IMR-90 (cell line): ENCODE results near the gene ZFP36L1. TPM values are rescaled to one million over a fixed set of nuclear protein-coding genes. Genes with fewer than 3 reads are reported as not detected.

ENCODE experiments used
- ATAC-seq: fragments of 200-7000 bp; cut with Tn5 transposase; 2 replicates; pipeline ENCODE4 v1.9.1; 2020; ENCODE audit warnings: low read depth, mild to moderate bottlenecking, moderate library complexity
- BruUV-seq: library from RNA; stranded (reverse); fragments of 400-500 nt; replicated peaks from 2 replicates; lab custom pipeline; 2021; lab: Mats Ljungman, UMichigan
- CTCF ChIA-PET: fragments of 300-600 bp; formaldehyde crosslinking; extraction: SDS; loops from one replicate; lab custom pipeline; 2021; ENCODE audit warnings: antibody characterized with exemption; lab: Yijun Ruan, JAX
- POLR2A ChIA-PET: fragments of 300-600 bp; sonication (Branson Sonifier 250); formaldehyde crosslinking; loops from one replicate; lab custom pipeline; 2022; ENCODE audit warnings: antibody characterized with exemption; ENCODE audit not compliant: unreplicated experiment; lab: Charles Lee
- DNase-seq: peaks from one replicate; pipeline ENCODE4 v3.0.0; 2013
- H2AFZ ChIP-seq: replicated peaks from 2 replicates; pipeline ENCODE3; 2013; ENCODE audit warnings: low read length, mild to moderate bottlenecking; ENCODE audit not compliant: poor library complexity
- H2AK5ac ChIP-seq: 2 replicates; pipeline ENCODE4 v1.6.1; 2013; ENCODE audit warnings: low read depth, low read length, inconsistent platforms
- H2AK9ac ChIP-seq: replicated peaks from 2 replicates; pipeline ENCODE3; 2013; ENCODE audit warnings: mild to moderate bottlenecking, low read depth, low read length, moderate library complexity; ENCODE audit not compliant: poor library complexity
- H2BK120ac ChIP-seq: 2 replicates; pipeline ENCODE4 v1.6.1; 2013; ENCODE audit warnings: low read depth, low read length, inconsistent platforms
- H2BK15ac ChIP-seq: 3 replicates; pipeline ENCODE4 v1.6.1; 2013; ENCODE audit warnings: low read depth, low read length, inconsistent platforms
- H2BK20ac ChIP-seq: 2 replicates; pipeline ENCODE4 v1.6.1; 2013; ENCODE audit warnings: low read depth, mild to moderate bottlenecking, inconsistent platforms, low read length, moderate library complexity
- H2BK5ac ChIP-seq: 2 replicates; pipeline ENCODE4 v1.6.1; 2013; ENCODE audit warnings: mild to moderate bottlenecking, low read depth, low read length, inconsistent platforms; ENCODE audit not compliant: poor library complexity, severe bottlenecking
- H3K14ac ChIP-seq: replicated peaks from 2 replicates; pipeline ENCODE4 v1.6.1; 2013; ENCODE audit warnings: low read depth, low read length, inconsistent platforms
- H3K18ac ChIP-seq: 2 replicates; pipeline ENCODE4 v1.6.1; 2013; ENCODE audit warnings: low read depth, low read length, control low read depth
- H3K23ac ChIP-seq: 2 replicates; pipeline ENCODE4 v1.6.1; 2013; ENCODE audit warnings: low read depth, low read length, inconsistent platforms
- H3K27ac ChIP-seq: 2 replicates; pipeline ENCODE4 v1.5.1; 2013; ENCODE audit warnings: mild to moderate bottlenecking, control low read depth, low read length; ENCODE audit not compliant: insufficient read depth
- H3K27me3 ChIP-seq: 2 replicates; pipeline ENCODE4 v1.6.1; 2013; ENCODE audit warnings: low read length; ENCODE audit not compliant: control insufficient read depth, insufficient read depth
- H3K36me3 ChIP-seq: 2 replicates; pipeline ENCODE4 v1.6.1; 2013; ENCODE audit warnings: low read length, mixed read lengths; ENCODE audit not compliant: control insufficient read depth, insufficient read depth
- H3K4ac ChIP-seq: 2 replicates; pipeline ENCODE4 v1.6.1; 2013; ENCODE audit warnings: low read depth, low read length, inconsistent platforms
- H3K4me1 ChIP-seq: 2 replicates; pipeline ENCODE4 v1.6.1; 2013; ENCODE audit warnings: low read length, mixed read lengths; ENCODE audit not compliant: control insufficient read depth, insufficient read depth
- H3K4me2 ChIP-seq: 2 replicates; pipeline ENCODE4 v1.6.1; 2013; ENCODE audit warnings: low read depth, mild to moderate bottlenecking, control low read depth, low read length, moderate library complexity
- H3K4me3 ChIP-seq: 2 replicates; pipeline ENCODE4 v1.5.1; 2013; ENCODE audit warnings: low read depth, mild to moderate bottlenecking, control low read depth, low read length, moderate library complexity; ENCODE audit not compliant: insufficient read depth
- H3K56ac ChIP-seq: 2 replicates; pipeline ENCODE4 v1.6.1; 2013; ENCODE audit warnings: low read length, inconsistent platforms; ENCODE audit not compliant: insufficient read depth; ENCODE audit errors: extremely low read depth
- H3K79me1 ChIP-seq, 2 experiments: 2 replicates each; pipeline ENCODE4 v1.6.1; 2013; ENCODE audit warnings: low read length in 2 of 2, inconsistent platforms in 1 of 2, low read depth in 1 of 2
- H3K9ac ChIP-seq: 2 replicates; pipeline ENCODE4 v1.6.1; 2013; ENCODE audit warnings: low read depth, low read length, control low read depth
- H3K9me1 ChIP-seq: 2 replicates; pipeline ENCODE4 v1.6.1; 2013; ENCODE audit warnings: low read length, inconsistent platforms; ENCODE audit not compliant: insufficient read depth
- H3K9me3 ChIP-seq: 2 replicates; pipeline ENCODE4 v1.6.1; 2013; ENCODE audit warnings: low read length; ENCODE audit not compliant: control insufficient read depth, insufficient read depth
- H4K20me1 ChIP-seq: 2 replicates; pipeline ENCODE4 v1.6.1; 2013; ENCODE audit warnings: low read length, inconsistent platforms; ENCODE audit not compliant: insufficient read depth
- H4K5ac ChIP-seq: 2 replicates; pipeline ENCODE4 v1.6.1; 2013; ENCODE audit warnings: mild to moderate bottlenecking, low read depth, low read length, control low read depth
- H4K8ac ChIP-seq, 2 experiments: 2 replicates each; pipeline ENCODE4 v1.6.1; 2013; ENCODE audit warnings: low read depth in 2 of 2, low read length in 2 of 2, control low read depth in 1 of 2, inconsistent platforms in 1 of 2
- H4K91ac ChIP-seq: 2 replicates; pipeline ENCODE4 v1.6.1; 2013; ENCODE audit warnings: low read depth, low read length, inconsistent platforms; ENCODE audit not compliant: insufficient read depth
- BHLHE40 ChIP-seq: fragments of 150-350 bp; IDR thresholded peaks from 2 replicates; pipeline ENCODE4 v1.6.1; 2016; ENCODE audit warnings: mild to moderate bottlenecking, low read depth, low read length
- CHD1 ChIP-seq: IDR thresholded peaks from 2 replicates; pipeline ENCODE4 v1.6.1; 2012; ENCODE audit warnings: low read depth, low read length, improper control_type of control experiment
- CTCF ChIP-seq: conservative IDR thresholded peaks from 2 replicates; pipeline ENCODE4 v1.5.1; 2012; ENCODE audit warnings: mild to moderate bottlenecking, low read depth, low read length, improper control_type of control experiment
- ELK1 ChIP-seq: fragments of 150-350 bp; IDR thresholded peaks from 2 replicates; pipeline ENCODE4 v1.6.1; 2016; ENCODE audit warnings: low read depth, mild to moderate bottlenecking, low read length, moderate library complexity, borderline replicate concordance
- MAZ ChIP-seq: IDR thresholded peaks from 2 replicates; pipeline ENCODE4 v1.6.1; 2012; ENCODE audit warnings: low read depth, mild to moderate bottlenecking, low read length, improper control_type of control experiment, moderate library complexity, borderline replicate concordance
- MXI1 ChIP-seq: IDR thresholded peaks from 2 replicates; pipeline ENCODE4 v1.6.1; 2012; ENCODE audit warnings: low read depth, mild to moderate bottlenecking, low read length, moderate library complexity, borderline replicate concordance
- NFE2L2 ChIP-seq: fragments of 150-350 bp; IDR thresholded peaks from 2 replicates; pipeline ENCODE4 v1.6.1; 2016; ENCODE audit warnings: low read depth, mild to moderate bottlenecking, low read length
- RAD21 ChIP-seq: IDR thresholded peaks from 2 replicates; pipeline ENCODE4 v1.6.1; 2012; ENCODE audit warnings: low read length, improper control_type of control experiment
- RCOR1 ChIP-seq: IDR thresholded peaks from 2 replicates; pipeline ENCODE4 v1.6.1; 2012; ENCODE audit warnings: mild to moderate bottlenecking, low read length, improper control_type of control experiment; ENCODE audit not compliant: insufficient replicate concordance
- RFX5 ChIP-seq: IDR thresholded peaks from 2 replicates; pipeline ENCODE4 v1.8.0; 2012; ENCODE audit warnings: low read depth, mild to moderate bottlenecking, low read length, moderate library complexity
- SMC3 ChIP-seq: fragments of 150-350 bp; IDR thresholded peaks from 2 replicates; pipeline ENCODE4 v1.6.1; 2016; ENCODE audit warnings: low read depth, mild to moderate bottlenecking, antibody characterized with exemption, low read length, moderate library complexity
- USF2 ChIP-seq: fragments of 150-350 bp; IDR thresholded peaks from 2 replicates; pipeline ENCODE4 v1.6.1; 2017; ENCODE audit warnings: mild to moderate bottlenecking, antibody characterized with exemption, low read length, low read depth
- WGBS, 2 experiments: methylation state at CpG; one replicate each; pipeline versions ENCODE4 v1.1.5 to v1.1.7; 2013; ENCODE audit warnings: missing lambda C conversion rate in 2 of 2; ENCODE audit not compliant: insufficient read length in 1 of 2; ENCODE audit errors: extremely low coverage in 2 of 2; 5-methylcytosine and 5-hydroxymethylcytosine counted together
- dilution Hi-C: fragments of 300-500 bp; cut with HindIII; formaldehyde crosslinking; loops from one replicate; pipeline ENCODE4 v1.14.3; 2018; ENCODE audit warnings: low sequenced_read_pairs; ENCODE audit not compliant: unreplicated experiment
- in situ Hi-C: fragments of 300-500 bp; cut with MboI; formaldehyde crosslinking; loops from 3 replicates; pipeline ENCODE4 v1.14.3; 2019; ENCODE audit warnings: low sequenced_read_pairs, inconsistent platforms, mixed read lengths
- intact Hi-C: fragments of 100-400 bp; cut with micrococcal nuclease; formaldehyde crosslinking; loops from 2 replicates; pipeline ENCODE4 v1.10.0; 2022
- polyA plus RNA-seq, 3 experiments: library from polyadenylated mRNA; depleted of rRNA; stranded (reverse); fragments of >200 nt; gene quantifications; 2 replicates each; pipeline ENCODE4 v1.2.3, GENCODE V29; 2012; ENCODE audit warnings: low replicate concordance in 1 of 3
- total RNA-seq: library from RNA; depleted of rRNA; stranded (reverse); fragments of >200 nt; gene quantifications from 2 replicates; pipeline ENCODE4 v1.2.3, GENCODE V29; 2012

Gene ZFP36L1
- total and polyA plus RNA-seq, 2 of the 4 experiments (the other 2 are of a cell fraction): 6.5 to 140 TPM

- no peak overlapping the region for H4K8ac ChIP-seq
- no TSS peak for BruUV-seq
- H2BK120ac ChIP-seq: peak overlapping the region; percentile 0
- no peak overlapping the region for H3K23ac ChIP-seq
- no peak for TF ChIP-seq RFX5
- no peak for TF ChIP-seq ELK1
- TF ChIP-seq RAD21: no peak
- no peak for TF ChIP-seq CTCF
- TF ChIP-seq BHLHE40: no peak
- TF ChIP-seq MXI1: no peak
- no peak for TF ChIP-seq MAZ
- TF ChIP-seq SMC3: no peak
- no peak for TF ChIP-seq NFE2L2
- no peak for TF ChIP-seq RCOR1
- TF ChIP-seq CHD1: no peak
- no peak for TF ChIP-seq USF2
- H2BK15ac ChIP-seq: no peak overlapping the region; the same call in 2 of the 3 replicates
- peak overlapping the region; percentile 31; the same call in 1 of the 2 replicates for H4K91ac ChIP-seq
- dilution Hi-C loops (no loop called here), in situ Hi-C loops (no loop called here), intact Hi-C loops (no loop called here)
- H3K36me3 ChIP-seq: no peaks in the 10 kb centered on the region
- peak overlapping the region; percentile 2; the same call in 1 of the 2 replicates for H2AK5ac ChIP-seq
- no peak overlapping the region for H2AFZ ChIP-seq
- H3K56ac ChIP-seq: no peak overlapping the region
- no peak overlapping the region for H3K4me3 ChIP-seq
- no peaks in the 10 kb centered on the region for H4K20me1 ChIP-seq
- H2AK9ac ChIP-seq: no peak overlapping the region
- no peak overlapping the region for H3K9ac ChIP-seq
- ChIA-PET CTCF (interaction anchor here (1.0 kb wide), 2 partner anchors 10 to 11 kb away, joined by 3 read pairs; no protein-coding TSS in a partner anchor), POLR2A (interaction anchor here (1.0 kb wide), 1 partner anchor 9 kb away, joined by 3 read pairs; no protein-coding TSS in a partner anchor)
- no peak overlapping the region for H2BK5ac ChIP-seq
- H4K5ac ChIP-seq: peak overlapping the region; percentile 24; the same call in 1 of the 2 replicates
- 0 out of 2 replicates have a peak overlapping the region, but pooled peaks have one; percentile 8 for H2BK20ac ChIP-seq
- H3K27ac ChIP-seq: peak overlapping the region; percentile 6; the same call in 1 of the 2 replicates
- no peaks in the 10 kb centered on the region for H3K27me3 ChIP-seq
- DNase-seq (no peak), ATAC-seq (no peak)
- no peak overlapping the region for H3K4me2 ChIP-seq
- H3K4ac ChIP-seq: peak overlapping the region; percentile 49
- no CpG with 5 or more reads among the region's 7 CpGs for WGBS, 2 experiments
- peaks cover 0 to 25% of the 10 kb centered on the region in 2 experiments; a peak in 3 of 4 replicates for H3K79me1 ChIP-seq
- peaks cover 23% of the 10 kb centered on the region for H3K4me1 ChIP-seq
- H3K9me1 ChIP-seq: peaks cover 6% of the 10 kb centered on the region
- H3K14ac ChIP-seq: no peak overlapping the region; the same call in 1 of the 2 replicates
- H3K18ac ChIP-seq: peak overlapping the region; percentile 81
- peaks cover 4% of the 10 kb centered on the region; the same call in 1 of the 2 replicates for H3K9me3 ChIP-seq
Observed at GRCh38 chr14:68805414-68805813, 12.5 kb upstream of the ZFP36L1 start.
